HG02973 (cell line): ENCODE measurements around the gene PDYN.

Source experiments
- ATAC-seq: cut with Tn5 transposase; IDR thresholded peaks from one replicate; pipeline ENCODE4 v1.9.1; 2021; ENCODE audit warnings: moderate library complexity; ENCODE audit not compliant: unreplicated experiment

PDYN gene

DNA sequence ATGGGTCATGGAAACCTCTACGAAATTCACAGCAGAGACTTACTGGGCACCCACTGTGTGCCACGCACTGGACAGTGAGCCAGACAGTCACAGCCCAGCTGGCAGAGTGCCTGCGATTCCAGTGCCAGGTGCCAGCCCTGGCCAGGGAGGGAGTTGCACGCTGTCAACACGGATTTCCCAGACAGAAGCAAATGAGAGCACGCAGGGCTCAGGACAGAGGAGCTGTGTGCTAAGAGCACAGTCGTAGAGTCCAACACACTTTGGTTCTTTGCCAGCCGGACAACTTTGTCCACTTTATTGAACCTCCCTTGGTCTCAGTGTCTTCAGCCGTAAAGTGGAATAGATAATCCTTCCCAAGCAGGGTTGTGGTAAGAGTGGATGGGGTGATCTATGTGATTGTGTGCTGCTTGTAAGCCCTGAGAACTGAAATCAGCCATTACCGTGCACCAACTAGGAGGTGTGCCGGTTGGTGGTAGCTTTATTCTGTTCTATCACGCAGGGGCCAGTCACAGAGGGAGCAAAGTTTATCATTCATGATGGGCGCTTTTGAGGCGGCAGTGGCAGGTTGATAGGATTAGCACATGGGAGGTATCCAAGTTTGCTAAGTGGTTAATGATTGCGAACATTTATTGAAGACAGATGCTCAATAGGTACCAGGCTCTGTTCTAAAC is 58.0 kb downstream of the PDYN start:
- ATAC-seq = no peak

DNA sequence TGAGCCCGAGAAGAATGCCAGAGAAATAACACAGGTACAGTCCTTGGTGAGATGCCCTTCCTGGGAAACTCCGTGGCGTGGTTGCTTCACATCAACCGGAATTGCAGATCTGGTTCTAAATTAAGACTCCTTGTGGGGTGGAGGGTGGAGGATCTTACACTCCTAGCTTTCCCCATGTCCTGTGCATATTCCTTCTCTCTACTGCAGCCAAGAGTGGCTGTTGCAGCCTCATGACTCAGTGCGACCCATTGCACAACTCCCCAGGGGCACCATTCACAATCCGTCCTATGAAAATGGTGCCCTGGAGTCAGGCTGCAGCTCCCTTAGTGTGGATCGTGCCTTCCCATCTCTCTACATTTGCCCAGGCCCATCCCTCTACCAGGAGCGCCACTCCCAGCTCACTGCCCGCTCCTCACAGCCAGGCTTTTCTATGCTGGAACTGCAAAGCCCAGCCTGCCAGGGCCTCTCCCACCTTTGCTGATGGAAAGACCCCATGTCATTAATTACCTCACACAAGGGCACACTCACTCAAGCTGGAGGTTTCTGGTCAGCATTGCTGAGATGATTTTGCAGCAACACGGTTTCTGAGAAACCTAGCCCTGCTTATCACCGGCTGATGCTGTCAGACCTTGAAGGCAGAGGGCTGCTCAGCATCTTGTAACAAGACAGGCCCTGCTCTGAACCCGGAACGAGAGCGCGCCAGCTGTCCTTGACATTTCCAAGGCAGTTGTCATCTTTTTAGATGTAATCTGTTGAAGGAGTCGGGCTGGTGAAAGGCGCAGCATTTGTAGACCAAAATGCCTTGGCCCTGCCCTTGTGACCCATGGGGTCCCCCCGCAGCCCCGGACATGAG is 58.9 kb downstream of the PDYN start:
- no peak for ATAC-seq

DNA sequence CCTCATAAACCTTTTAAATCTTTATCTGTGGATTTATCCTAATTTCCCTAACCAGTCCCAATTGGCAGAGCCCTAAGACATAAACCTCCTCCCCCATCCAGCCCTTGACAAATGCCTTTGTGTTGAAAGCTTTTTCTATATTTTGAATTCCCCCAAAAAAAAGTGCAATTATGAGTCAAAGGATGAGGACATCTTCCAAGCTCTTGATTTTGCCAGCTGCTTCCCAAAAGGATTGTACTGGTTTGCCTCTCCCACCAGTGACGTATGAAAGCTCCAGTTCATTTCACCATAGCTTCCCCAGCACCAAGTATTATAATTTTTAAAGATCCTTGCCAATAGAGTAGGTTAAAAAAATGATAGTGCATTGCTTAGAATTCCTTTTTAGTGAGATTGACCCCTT is 59.7 kb downstream of the PDYN start:
- no peak for ATAC-seq

DNA sequence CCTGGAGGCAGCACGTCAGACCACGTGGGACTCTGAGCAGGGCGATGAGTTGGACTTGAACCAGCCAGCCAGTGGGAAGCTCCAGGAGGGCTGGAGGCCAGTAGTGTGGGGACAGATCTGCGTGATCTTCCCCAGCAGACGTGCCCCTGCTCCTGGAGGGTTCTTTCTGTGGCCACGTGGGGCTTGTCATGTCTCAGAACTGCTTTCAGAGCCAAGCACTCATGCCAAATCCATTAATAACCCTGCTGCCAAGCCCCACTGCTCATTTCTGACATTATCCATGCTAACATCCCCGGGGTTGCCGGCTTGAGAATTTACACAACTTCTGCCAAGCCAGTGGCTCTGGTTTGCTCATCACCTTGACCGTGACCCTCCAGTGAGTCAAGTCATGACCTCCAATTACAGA is 60.4 kb downstream of the PDYN start:
- no peak for ATAC-seq

DNA sequence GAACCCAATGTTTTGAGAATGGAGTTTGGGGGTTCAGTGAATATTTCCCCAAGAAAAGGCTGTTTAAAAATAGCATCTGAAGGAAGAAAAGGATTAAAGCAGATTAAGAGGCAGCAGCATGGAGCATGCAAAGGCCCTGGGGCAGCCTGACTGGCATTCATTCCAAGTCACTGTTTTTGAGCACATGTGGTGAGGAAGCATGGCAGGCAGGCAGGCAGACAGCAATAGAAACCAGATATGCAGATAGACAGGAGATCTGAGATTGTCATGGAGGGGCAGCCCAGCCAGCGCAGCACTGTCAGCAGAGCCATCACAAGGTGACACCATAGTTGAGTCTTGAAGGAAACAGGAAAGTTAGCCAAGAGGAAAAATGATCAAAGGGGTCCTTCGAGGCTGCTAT is 60.9 kb downstream of the PDYN start:
- no peak for ATAC-seq

DNA sequence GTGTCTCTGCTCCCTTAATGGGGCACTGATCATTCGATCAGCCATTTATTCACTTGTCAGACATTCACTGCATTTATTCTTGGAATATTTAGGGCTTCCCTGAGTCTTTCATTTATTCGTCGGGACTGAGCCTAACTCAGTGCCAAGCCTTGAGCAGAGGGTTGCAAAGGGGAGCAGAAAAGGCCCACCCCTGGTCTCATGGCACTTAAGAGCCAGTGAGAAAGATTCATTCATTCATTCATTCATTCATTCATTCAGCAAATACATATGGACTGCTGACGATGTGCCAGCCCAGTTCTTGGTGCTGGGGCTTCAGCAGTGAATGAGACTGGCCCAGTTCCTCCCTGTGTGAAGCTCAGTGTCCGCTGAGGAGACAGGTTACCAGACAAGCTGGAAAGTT is 62.0 kb downstream of the PDYN start:
- ATAC-seq = no peak

DNA sequence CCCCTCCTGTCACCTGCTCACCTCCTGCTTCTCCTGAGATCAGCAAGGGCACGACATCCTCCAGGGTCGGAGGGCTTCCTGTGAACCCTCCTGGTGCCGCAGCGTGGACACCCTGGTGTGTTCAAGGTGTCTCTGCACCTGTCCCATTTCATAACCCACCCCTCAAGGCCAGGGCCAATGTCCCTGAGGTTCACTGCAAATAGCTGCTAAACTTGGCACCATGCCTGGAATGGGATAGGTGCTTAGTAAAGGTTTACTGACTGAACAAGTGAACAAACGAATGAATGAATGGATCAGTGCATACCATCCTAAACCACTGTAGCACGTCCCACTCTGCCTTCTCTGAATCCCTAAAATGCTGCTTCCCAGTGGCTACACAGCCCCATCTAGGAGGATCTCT is 63.7 kb downstream of the PDYN start:
- ATAC-seq = no peak

DNA sequence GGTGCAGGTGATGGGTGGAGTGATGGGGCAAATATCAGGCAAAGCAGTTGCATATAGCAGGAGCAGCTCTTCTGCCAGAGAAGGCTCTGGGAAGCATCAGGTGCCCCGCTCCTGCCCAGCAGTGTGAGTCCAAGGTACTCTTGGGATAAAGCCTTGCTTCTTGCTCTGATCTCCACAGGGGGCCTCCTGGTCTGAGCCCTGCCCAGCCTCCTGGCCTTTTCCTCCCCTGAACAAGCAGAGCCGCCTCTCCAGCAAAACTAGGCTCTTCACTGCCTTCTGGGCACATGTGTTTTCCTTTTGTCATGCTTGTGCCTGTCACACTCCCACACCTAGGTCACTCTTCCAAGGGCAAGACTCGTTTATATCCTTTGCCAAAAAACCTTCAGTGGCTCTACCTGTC is 64.4 kb downstream of the PDYN start:
- ATAC-seq = no peak

DNA sequence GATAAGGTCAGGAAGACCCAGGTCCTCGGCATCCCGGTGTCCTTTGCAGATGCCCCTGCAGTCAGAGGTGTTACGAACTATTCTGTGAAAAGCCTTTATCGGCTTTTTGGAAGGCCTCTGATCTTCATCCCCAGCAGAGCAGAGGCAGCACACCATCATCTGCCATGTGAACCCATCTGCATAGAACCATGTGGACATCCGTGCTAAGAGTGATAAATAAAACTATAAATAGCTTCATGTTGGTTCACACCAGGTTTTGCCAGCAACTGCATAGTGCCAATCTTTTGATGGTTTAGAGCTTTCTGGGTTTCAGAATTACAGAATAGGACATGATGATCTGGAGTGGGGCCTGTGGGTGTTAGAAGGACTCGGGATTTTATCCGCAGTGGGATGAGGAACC is 65.1 kb downstream of the PDYN start:
- no peak for ATAC-seq
